Stimulated activated CD4-positive, alpha-beta T cell treated with anti-CD3 and anti-CD28 coated beads, Interleukin-1b, Interleukin-23, amount 100 ng/mL, for 1 hour (primary cell): ENCODE measurements around the gene LRRC72.
"Not testable (repeated sequence)": the region's sequence is repeated elsewhere in the genome, so short reads cannot be mapped to it uniquely, and the experiment has no call there.

Source experiments
- DNase-seq, 2 donors: peaks; one replicate each; pipeline ENCODE4 v3.0.0-alpha.2; 2020; ENCODE audit warnings: low read depth in 2 of 2

The LRRC72 gene

DNA sequence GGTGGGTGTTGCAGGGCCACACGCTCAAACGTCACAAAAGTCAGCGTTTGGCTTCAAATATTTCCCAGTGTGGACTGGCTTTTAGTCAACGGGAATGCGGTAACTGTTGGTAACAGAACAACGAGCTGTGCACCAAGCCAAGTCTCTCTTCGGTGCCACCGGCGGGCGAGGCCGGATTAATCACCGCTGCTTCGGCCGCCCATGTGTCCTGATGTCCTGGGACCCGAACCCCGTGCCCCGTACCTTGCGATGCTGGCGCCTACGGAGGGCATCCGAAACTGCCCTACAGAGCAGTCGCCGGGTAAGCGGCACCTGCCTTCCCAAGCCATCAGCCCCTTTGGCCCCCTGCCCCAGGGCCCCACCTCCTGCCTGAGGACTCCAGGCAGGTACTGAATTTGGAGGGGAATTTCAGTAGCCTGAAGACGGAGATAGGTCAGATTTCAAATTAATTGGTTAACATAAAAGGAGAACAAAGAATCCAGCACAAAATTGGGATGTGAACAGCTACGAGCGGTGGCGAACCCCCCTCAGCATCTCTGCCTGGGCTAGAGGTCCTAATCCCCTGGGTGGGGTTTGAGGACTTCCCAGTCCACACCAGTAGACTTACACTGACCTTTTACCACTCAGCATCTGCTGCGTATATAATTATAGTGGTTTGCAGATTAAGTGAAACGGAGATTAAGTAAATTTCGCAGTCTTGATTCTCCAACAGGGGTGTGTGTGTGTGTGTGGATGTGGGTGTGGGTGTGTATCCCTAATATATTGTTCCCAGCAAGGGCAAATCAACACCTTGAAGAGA lies at the start of gene LRRC72:
Gene LRRC72, plus strand, starts transcription at position 84 of the 799 bp plus-strand sequence. Its CDS starts 128 bp downstream, at position 212.
- no peak for DNase-seq

DNA sequence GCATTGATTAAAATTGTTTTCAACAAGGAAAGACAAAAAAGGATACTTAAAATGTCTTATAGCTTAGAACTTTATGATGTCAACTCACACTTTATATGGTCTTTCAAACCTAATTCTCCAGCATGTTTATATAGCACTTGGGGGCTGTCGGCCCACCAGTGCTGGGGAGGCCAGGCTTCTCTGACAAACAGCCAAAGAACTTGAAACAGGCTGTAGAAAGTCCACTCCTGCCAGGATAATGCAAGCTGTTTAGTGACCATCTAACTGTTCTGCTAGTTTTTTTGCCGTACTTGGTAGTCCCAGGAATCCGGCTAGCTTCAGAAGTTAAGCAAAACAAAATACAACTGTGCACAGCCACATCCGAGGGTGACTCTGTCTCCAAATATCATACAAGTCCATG lies 47.5 kb upstream of the LRRC72 start:
- no peak for DNase-seq

DNA sequence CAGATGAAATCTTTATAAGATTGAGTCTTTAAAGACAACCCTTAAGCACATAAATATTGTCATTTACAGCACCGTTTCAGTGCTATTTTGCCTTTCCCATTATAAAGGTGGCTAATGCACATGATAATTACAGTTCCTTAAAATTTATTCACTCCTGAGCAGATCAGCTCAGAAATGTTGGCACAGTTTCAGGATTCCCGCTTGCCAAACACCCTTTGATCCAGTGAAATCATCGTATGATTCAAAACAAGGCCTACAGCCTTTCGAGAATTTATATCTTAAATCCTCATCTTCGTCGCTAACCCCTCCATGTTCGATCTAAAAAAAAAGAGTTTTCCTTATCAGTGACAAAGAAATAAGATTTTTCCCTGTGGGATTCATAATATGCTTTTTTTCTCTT lies 47.0 kb upstream of the LRRC72 start:
- DNase-seq, result no peak

DNA sequence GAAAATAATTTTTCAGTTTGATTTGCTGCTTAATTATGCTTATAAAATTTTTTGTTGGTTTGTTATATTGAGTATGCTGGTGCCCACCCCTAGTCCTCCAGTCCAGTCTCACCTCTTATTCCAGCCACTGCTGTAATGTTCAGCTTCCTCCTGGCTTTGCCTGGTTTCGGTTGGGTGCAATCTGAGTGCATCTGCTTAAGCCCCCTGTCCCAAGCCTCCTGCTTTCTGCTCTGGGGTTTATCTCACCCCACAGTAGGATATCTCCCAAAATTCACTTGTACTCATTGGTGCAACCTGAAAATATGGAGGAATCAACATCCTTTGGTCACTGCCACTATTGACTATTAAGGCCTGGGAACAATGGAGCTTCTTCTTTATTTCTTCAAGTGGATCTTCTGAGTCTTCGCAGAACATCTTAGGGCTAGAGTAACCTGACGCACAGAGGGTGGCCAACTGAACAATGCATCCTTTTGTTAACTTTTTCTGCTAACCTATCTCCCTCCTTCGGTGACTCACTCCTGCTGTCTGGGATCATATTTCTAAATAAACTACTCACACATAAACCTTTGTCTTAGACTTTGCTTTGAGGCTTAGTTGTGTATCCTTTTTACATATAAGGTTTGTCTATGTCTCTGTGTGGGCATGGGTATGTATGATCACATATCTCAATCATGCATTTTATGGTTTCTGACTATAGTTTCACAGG lies 42.0 kb upstream of the LRRC72 start:
- DNase-seq, result no peak

DNA sequence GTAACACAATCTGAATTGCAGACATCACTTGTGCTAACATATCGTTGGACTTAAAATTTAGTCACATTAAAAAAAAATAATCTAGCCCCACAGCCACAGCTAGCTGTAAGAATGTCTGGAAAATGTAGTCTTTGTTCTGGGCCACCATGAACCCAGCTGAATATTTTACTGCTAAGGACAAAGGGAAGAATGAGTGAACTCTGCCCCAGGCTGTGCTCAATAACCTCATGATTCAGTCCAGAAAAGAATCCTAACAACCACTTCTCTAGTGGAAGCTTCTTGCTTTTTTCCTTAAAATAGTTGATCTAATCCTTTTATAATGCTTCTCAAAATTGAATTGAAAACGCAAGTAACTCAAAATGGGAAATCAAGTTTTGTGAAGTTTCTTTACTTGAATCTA lies 35.5 kb upstream of the LRRC72 start:
- DNase-seq, result no peak

DNA sequence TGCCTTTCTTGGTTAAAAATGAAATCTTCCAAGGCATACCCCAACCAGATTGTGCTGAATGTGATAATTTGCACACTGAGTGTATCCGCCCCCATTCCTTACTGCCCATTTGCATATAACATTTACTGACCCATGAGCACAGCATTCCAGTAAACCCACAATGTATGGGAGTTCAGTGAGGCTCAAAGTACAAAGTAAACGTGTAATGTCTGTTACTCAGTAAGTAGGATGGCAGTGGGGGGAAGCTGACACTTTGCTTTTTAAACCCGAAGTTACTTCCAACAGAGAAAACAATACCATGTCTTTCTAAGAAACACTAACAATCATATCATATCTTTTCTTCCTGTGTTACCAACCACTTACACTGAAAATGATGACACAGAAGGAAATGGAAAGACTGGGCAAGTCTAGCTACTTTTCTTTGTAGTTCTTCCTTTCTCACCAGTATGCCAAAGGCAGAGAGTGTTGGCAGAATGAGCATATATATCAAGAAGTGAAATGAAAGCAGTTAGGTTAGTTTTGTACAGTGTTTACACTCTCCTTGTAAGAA lies 34.0 kb upstream of the LRRC72 start:
- no peak for DNase-seq

DNA sequence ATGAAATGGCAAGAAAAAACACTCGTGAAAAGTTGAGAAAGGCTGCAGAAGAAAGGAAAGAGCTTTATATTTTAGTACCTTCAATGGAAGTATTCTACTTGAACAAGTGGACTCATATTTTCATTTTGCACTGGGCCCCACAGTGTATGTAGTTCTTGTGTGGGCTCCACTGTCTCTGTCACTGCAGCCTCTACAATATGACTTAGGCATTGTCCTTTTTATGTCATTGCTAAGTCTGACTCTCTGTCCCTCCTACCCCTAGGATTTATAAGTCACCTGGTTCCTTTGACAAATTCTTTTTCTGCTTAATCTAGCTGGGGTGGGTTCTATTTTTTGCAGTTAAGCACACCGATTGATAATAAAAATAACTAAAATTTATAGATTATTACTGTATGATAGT lies 33.4 kb upstream of the LRRC72 start:
- no peak for DNase-seq

DNA sequence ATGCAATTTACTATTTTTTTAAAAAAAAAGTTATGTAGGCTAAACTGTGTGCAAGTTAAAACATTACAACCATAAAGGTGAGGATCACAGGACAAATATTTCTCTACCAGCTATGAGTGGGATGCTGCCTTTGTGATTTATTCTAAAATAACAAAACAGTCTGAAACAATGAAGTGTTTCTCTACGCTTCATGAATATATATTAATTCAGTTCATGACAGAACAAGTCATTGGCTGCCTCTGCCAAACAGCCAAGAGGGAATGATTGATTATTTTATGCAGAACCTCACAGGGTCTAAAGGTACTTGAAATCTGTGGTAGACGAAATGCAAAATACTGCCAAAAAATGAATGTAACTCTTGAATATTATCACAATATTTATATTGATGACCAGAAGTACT lies 32.1 kb upstream of the LRRC72 start:
- DNase-seq, result no peak

DNA sequence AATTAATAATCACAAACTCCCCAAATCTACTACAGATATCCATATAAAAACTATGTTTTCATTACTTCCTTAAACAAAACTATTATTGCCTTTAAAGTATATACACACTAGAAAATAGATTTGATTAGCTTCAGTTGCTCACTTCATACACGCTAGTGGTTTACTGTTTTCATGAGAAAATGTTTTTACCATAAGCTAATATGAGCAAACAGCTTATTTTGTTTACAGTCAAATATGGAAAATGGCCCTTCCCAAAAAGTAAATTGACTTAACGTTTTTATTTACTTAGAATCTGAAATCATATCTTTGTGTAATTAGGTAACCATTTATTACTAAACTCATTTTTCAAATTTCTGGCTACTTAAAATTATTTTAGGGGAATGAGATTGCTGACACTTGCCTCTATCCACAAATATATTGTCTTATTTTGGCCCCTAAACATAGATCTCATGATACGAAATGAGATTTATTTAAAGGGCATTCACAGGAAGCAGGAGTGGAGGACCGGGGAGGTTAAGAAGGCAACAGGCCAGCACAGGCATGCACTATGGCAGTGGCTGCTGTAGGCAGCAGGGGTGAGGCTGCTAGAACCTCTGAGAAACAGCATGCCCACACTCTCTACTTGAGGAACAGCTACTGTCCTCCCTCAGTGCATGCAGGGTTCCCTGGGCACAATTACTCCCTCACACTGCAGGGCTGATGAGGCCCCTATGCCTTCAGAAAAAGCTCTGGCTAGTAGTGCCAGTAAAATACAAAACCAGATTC lies 31.5 kb upstream of the LRRC72 start:
- no peak for DNase-seq

DNA sequence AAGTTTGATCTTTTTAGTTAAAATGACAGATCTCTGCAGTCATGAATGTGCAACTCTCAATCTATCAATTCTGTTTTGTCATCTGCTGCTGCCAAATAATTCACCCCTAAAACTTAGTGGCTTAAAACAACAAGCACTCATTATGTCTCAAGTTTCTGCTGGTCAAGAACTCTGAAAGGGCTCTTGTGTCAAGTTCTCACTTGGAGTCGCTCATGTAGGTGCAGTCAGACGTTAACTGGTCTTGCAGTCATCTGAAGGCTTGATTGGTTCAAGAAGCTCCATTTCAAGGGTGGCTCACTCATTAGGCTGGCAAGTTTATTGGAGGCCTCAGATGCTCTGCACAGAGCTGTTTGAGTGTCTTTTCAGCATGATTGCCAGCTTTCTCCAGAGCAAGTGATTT lies 28.5 kb upstream of the LRRC72 start:
- DNase-seq, result no peak

DNA sequence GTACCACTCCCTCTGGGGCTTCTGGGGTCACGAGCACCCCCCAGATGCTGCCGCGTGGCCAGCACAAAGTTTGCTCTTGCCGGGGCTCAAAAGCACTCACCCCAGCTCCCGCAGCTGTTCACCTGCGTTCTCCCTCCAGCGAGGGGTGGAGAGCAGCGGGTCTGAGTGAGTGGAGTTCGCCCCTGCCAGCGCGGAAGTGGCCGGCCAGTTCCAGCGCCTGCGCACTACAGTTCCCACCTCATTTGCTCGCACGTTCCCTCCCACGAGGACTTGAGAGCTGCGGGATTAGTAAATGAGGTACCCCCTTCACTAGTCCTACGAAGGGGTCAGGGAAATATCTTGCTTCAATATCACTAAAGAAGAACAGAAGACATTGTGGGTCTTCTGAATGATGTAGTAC lies 24.3 kb upstream of the LRRC72 start:
- DNase-seq, result no peak

DNA sequence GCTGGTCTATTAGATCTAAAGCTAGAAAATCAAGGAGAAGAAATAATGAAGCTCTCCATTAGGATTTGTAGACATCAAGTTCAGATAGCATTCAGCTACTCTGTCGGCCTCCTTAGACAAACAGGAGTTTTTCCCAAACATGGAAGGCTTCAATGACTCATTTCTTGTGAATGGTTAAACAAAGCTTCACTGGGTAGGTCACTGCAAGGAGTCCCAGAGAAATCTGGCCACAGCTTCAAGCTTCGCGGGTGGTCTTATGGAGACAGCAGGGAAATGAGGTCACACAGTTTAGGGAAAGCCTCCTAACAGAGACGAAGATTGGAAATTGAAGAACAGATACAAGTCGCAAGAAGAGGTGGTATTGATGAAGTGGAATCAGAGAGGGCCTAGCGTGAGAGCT lies 22.6 kb upstream of the LRRC72 start:
- DNase-seq, result no peak

DNA sequence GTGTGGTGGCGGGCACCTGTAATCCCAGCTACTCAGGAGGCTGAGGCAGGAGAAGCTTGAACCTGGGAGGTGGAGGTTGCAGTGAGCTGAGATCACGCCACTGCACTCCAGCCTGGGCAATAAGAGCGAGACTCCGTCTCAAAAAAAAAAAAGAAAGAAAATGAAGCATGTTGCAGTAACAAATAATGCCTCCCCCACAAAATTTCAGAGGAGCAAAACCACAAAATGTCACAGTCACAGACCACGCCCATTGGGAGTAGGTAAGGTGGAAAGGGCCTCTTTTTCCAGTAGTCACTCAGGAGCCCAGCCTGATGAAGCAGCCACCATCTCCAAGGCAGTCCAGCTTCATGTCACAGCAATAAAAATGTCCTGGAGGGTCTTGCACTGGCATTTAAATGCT lies 20.2 kb upstream of the LRRC72 start:
- DNase-seq, result not testable (repeated sequence)

DNA sequence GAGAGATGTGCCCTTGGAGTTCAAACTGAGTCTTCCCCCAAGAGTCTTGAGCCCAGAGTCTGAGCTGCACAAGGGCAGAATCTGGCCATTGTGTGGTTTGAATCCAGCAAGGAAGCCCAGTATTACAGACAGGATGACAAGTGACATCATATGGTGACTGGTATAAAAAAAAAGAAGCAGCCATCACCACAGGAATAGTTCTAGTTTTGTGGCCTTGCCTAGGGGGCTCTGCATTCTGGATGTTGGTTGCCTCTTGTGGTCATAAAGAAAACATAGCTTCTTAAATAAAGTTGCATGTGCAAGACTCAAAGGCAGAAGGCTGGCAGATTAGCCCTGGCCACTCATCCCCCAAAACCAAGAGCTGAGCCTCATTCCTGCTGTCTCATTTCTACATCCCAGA lies 16.8 kb upstream of the LRRC72 start:
- DNase-seq, result no peak

DNA sequence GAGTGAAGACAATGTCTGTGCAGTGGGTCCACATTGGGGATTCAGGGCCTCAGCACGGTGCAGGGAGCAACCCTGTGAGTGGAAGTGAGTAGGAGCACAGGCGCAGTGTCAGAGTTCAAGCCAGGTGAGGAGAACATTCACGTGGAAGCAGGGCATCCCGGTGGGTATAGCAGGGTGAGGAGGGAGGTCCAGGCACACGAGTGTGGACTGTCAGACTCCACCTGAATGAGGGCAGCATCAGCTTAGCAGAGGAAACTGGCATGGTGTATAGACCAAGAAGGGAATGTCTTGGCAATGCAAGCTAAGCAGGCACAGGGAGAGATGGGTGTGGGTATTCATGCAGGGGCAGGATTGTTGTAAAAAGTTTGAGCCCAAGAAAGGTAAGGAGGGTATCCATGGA lies 15.3 kb upstream of the LRRC72 start:
- no peak for DNase-seq

DNA sequence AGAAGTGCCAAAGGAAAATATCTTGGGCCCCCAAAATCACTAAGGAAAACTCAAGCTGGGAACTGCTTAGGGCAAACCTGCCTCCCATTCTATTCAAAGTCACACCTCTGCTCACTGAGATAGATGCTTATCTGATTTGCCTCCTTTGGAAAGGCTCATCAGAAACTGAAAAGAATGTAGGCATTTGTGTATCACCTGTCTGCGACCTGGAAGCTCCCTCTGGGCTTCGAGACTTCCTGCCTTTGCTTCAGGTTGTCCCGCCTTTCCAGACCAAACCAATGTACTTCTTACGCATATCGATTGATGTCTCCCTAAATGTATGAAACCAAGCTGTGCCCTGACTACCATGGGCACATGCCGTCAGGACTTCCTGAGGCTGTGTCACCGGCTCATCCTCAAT lies 14.5 kb upstream of the LRRC72 start:
- no peak for DNase-seq

DNA sequence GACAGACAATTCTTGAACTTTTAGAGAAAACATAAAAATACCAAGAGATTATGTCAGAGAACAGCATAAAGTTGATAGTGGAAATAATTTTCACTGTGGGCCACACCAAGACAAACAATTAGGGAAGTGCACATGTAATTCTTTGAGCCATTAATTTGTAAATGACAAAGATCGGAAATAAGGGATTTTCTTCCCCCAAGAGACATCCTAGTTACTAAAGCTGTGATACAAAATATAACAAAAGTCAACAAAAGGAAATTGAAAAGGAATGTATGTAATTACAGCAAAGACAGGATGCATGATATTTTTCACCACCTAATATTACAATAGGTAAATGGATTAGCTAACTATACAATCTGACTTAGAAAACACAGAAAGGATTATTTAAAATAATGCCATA lies 12.4 kb upstream of the LRRC72 start:
- no peak for DNase-seq

DNA sequence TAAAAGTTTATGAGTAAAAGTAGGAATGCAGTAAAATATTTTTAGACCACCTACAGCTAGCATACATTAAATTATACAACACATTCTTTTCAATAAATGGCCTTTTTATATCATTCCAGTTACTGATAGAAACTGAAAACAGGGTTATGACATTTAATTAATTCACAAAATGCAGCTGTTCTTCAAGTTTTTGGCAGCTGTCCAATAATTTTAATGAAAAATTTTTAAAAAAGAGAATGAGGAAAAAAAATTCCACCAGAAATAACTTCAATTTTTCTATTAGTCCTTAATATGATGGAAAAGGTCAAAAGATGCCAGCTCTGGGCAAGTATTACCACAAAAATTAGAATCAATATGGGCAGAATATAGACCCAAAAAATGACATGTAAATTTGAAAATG lies 11.9 kb upstream of the LRRC72 start:
- no peak for DNase-seq

DNA sequence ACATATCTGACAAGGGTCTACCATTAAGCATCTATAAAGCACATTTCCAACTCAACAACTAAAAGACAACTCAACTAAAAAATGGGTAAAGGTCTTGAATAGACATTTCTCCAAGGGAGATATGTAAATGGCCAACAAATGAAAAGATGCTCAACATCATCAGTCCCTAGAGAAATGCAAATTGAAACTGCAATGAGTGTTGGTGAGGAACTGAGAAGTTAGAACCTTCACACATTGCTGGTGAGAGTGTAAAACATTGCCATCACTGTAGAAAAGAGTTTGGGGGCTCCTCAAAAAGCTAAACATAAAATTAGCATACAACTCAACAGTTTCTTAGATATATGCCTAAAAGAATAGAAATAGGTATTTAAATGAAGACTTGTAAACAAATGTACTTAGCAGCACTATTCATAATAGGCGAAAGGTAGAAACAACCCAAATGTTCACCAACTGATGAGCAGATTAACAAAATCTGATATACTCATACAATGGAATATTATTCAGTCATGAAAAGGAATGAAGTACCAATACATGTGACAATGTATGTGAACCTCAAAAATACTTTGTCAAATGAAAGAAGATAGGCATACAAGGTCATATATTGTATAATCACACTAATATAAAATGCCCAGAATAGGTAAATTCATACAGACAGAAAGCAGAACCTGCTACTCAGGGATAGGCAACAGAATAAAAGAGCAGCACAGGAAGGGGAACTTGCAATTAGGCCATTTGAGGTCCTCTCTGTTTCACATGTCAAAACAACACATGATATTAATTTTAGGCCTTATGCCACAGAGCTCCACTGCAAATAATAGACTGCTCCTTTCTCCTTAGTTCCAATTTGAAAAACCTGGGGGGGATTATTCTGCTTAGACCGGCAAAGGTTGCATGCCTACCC lies 10.6 kb upstream of the LRRC72 start:
- no peak for DNase-seq

DNA sequence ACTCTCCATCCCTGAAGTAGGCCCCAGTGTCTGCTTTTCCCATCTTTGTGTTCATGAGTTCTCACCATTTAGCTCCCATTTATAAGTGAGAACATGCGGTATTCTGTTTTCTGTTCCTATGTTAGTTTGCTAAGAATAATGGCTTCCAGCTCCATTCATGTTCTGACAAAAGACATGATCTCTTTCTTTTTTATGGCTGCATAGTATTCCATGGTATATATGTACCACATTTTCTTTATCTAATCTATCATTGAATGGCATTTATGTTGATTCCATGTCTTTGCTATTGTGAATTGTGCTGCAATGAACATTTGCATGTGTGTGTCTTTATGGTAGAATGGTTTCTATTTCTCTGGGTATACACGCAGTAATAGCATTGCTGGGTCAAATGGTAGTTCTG lies 6.6 kb upstream of the LRRC72 start:
- DNase-seq, result not testable (repeated sequence)

DNA sequence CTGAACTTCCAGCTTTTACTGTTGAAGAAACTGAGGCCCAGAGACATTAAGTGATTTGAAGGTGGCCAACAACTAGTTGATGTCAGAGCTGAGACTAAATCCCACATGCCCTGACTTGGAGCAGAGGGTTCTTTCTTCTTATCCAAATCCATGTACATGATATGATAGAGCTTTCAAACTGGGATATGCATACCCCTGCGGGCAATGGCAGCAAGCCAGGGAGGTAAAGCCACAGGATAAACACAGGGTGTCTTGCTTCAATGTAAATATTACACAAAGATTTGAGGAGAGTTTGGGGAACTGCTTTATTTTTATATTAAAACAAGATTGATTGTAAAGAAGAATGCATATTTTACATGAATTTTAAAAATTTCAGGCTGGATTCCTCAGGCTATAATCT lies 2.3 kb upstream of the LRRC72 start:
- no peak for DNase-seq
